ENCODE measurements around the gene BRIP1.

GRCh38 chr17:61835606-61836005 is 27.7 kb downstream of the BRIP1 start:
- TF ChIP-seq CTCF (IDR thresholded peaks at IDR 0.05) = no peak
- no peak for TF ChIP-seq POLR2A (IDR thresholded peaks at IDR 0.05)

All from stomach (tissue), 4 donors.